ENCODE data around the gene SARDH. TPM values are rescaled to one million over a fixed set of nuclear protein-coding genes. Genes with fewer than 3 reads are reported as not detected.

SARDH gene
- total and polyA plus RNA-seq, 2 of the 8 experiments (the other 6 are each of a cell fraction or from before 2014, with no cell fraction given): 6.4 to 7.4 TPM

DNA sequence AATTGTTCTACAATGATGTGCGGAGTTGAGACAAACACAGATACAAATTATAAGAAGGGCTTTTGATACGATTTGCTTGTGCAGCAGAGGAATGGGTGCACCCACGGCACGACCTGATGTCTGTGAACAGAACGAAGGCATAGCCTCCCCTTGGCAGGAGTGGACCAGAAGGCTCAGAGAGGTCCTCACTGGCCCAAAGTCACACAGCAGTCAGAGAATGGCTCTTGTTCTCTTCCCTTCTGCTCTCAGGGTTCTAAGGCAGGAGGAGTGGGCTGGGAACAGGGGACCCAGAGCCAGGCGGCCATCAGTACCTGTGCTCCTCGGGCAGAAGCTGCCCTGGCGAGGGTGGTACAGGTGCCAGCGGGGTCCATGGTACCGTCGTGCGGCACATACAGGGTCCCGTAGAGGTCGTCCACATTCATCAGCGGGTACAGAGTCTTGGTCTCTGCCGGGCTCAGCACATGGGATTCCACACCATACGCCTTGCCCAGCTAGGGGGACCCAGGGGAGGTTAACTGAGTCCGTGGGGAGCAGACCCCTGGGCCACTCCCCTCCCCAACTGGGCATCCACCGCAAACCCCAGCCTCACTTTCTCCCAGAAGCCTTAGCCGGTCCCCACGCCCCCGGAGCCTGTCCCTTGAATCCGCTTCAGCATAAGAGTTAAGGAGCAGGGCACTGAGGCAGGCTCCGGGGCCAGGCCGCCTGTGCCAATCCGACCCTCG is 7.0 kb downstream of the SARDH start (continued):
- TF ChIP-seq GABPA (IDR thresholded peaks at IDR 0.05; ENCODE audit: borderline replicate concordance, insufficient read depth, low read length): no peak
- TF ChIP-seq BACH1 (IDR thresholded peaks at IDR 0.05; ENCODE audit: low read length): no peak
- TF ChIP-seq, protein P1, sequence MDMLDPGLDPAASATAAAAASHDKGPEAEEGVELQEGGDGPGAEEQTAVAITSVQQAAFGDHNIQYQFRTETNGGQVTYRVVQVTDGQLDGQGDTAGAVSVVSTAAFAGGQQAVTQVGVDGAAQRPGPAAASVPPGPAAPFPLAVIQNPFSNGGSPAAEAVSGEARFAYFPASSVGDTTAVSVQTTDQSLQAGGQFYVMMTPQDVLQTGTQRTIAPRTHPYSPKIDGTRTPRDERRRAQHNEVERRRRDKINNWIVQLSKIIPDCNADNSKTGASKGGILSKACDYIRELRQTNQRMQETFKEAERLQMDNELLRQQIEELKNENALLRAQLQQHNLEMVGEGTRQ (IDR thresholded peaks at IDR 0.05; ENCODE audit: low read length): no peak
- TF ChIP-seq HDAC2 (IDR thresholded peaks at IDR 0.05; ENCODE audit: borderline replicate concordance in 1 of 2, low read depth in 2 of 2, low read length in 2 of 2): no peak
- no peak for TF ChIP-seq SAP30 (IDR thresholded peaks at IDR 0.05; ENCODE audit: insufficient read depth, insufficient replicate concordance, low read length)
- no peak for TF ChIP-seq BCL11A (IDR thresholded peaks at IDR 0.05; ENCODE audit: low read depth in 2 of 2, low read length in 2 of 2)
- TF ChIP-seq NRF1 (IDR thresholded peaks at IDR 0.05; ENCODE audit: low read depth, low read length): no peak
